ENCODE data around the gene FAM227A.

Gene FAM227A

DNA sequence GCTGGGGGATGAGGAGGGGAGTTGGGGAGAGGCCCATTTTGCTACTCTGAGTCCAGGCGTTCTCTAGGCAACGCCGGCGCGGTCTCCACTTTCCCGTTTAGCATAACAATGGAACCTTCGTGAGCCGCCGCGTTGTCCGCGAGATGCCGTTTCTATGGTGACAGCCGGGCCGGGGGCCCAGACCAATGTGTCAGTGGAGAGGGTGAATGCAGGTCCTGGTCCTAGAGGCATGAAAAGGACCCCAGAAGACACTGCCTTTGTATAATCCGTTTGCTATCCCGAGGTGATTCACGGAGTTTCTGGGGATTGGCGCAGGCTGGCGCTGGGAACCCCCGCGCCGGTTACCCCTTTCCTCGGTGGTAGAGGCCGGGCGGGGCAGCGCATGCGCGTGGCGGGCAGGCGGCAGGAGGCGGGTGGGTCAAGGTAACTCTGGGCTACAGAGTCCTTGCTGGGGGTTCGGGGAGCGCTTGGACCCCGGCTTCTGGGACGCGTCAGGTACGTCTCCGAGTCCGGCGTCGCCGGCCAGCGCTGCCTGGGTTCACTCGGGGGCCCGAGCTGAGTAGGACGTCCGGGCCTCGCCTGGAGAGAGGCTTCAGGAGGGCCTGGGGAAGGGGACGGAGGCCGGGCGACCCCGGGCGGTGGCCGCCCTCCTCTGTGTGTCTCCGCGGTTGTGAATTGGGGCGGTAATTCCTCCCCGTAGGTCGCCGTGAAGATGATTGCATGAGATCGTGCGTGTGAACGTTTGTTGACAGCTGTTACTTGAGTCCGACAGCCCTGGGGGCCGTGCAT is at the start of gene FAM227A, which contains the start of gene CBY1:
TSS of gene FAM227A (minus strand) at position 137 of the 789 bp plus-strand sequence. CDS start 6,224 bp downstream, outside the sequence.
TSS of gene CBY1 (plus strand) at position 383 of the 789 bp plus-strand sequence. CDS start 11,417 bp downstream, outside the sequence.
- DNase-seq (ENCODE audit: low read depth): peak; percentile 79

GRCh38 chr22:38705235-38706100 is 49.3 kb upstream of the FAM227A start, which contains the start of gene GTPBP1:
TSS of gene GTPBP1 (plus strand) at chr22:38705944. CDS start at chr22:38705956, 12 bp downstream.
- DNase-seq (ENCODE audit: low read depth): peak; percentile 94

DNA sequence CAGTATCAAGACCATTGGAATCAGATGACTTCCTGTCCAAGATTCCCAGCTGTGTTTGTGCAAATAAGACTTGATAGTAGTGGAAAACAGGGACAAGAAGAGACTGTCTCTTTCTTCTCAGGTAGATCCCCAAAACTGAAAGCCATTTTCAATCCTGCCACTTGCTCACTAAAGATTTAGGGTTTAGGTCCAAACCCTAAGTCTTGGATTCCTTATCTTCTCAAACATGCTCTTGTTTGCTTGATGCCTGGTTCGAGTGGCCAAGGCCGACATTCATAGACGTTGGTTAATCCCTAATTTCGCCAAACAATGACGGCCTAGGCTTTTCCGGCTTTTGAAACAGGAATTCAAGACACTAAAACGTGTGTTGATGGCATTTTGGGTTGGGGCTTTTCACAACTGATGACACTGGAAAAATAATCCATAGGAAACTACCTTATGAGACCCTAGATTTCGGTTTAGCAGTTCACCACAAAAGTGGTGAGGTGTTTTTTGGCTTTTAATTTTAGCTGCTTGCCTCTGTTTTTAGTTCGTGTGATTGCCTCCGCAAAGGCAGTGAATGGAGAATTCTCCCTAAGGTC is 48.6 kb upstream of the FAM227A start:
- no peak for DNase-seq (ENCODE audit: low read depth)

DNA sequence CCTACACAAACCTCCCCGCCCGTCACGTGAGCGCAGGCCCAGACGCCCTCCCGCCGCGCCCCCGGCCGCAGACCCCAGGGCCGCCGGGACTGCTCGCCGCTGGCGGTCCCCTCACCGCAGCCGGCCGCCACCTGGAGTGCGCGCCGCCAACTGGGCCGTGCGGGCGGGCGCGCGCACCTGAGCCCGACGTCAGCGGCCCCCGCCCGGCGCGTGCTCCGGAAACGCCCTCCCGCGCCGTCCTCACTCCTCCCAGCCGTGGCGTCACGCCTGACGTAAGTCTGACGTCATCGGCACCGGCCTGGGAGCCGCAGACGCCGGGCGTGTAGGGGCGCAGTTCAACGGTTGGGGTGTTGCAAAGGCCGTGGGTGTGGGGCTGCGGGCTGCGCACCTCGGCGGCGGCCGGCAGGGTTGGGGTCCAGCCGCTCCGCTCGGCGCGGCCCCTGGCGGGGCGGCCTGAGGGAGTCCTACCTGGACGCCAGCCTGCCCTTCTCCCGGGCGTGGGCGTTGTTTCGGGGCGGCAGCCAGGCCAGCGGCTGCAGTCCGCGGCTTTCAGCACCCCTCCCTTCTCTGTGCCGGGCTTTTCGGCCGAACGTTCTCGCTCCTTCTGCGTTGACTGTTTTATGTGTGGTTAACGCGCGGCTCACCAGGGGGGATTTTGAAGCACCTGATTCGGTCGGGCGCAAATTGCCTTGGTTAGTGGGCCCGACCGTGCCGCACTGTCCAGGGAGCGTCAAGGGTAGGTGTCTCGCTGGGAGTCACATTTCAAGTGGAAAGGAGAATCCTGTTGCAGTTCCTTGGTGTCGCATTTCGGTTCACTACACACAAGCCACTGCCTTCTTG is 44.8 kb upstream of the FAM227A start, which contains the start of gene JOSD1:
TSS of gene JOSD1 (minus strand) at position 155 of the 840 bp plus-strand sequence. CDS start 956 bp downstream, outside the sequence.
- peak; percentile 97 for DNase-seq (ENCODE audit: low read depth)

DNA sequence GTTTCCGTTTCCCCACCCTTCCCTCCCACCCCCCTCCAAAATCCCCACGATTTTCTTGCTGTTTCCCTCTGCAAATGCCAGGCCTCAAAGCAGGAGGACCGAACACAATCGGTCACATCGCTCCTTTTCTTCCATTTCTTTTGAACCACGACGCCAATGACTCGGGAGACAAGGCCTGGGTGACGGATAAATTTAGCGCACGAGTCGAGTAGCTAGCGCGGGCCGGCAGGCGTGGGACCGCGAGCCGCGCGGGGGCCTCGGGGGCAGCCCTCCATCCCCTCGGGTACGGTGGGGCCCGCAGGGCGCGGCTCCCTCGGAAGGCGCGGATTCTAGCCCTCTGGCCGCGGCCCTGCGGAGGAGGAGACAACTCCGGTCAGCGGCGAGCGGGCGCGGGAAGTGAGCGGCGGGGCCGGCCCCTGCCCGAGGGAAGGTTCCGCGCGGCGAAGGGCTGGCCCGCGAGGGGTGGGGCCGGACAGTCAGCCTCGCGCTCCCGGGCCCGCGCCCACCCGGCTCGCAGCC is 44.1 kb upstream of the FAM227A start:
- no peak for DNase-seq (ENCODE audit: low read depth)

GRCh38 chr22:38699784-38700183 is 43.6 kb upstream of the FAM227A start:
- no peak for DNase-seq (ENCODE audit: low read depth)

- no peak for DNase-seq (ENCODE audit: low read depth)
Measured at GRCh38 chr22:38699143-38699542, 43.0 kb upstream of the FAM227A start.

DNA sequence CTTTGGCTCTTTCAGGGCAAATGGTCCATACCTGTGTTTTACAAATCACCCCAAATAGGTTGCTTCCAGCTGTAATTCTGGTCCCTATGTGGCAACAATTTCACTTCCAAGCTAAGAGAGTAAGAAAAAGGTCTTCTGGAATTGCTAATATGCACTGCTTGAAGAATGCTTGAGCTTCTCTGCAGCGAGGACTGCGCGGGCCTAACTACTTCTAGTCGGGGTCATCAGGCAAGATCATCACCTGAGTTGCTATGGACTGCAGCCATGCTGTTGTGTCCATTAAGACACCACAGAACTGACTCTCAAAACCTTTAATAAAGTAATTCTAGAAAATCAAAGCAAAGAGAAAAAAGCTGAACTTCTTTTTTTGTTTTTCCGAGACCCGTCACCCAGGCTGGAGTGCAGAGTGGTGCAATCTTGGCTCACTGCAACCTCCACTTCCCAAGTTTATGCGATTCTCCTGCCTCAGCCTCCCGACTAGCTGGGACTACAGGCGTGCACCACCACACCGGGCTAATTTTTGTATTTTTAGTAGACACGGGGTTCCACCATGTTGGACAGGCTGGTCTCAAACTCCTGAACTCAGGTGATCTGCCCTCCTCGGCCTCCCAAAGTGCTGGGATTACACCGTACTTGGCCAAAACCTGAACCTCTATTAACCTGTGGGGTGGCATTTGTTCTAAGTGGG is 42.4 kb upstream of the FAM227A start:
- DNase-seq (ENCODE audit: low read depth): no peak

GRCh38 chr22:38697425-38698089 is 41.4 kb upstream of the FAM227A start:
- no peak for DNase-seq (ENCODE audit: low read depth)

DNA sequence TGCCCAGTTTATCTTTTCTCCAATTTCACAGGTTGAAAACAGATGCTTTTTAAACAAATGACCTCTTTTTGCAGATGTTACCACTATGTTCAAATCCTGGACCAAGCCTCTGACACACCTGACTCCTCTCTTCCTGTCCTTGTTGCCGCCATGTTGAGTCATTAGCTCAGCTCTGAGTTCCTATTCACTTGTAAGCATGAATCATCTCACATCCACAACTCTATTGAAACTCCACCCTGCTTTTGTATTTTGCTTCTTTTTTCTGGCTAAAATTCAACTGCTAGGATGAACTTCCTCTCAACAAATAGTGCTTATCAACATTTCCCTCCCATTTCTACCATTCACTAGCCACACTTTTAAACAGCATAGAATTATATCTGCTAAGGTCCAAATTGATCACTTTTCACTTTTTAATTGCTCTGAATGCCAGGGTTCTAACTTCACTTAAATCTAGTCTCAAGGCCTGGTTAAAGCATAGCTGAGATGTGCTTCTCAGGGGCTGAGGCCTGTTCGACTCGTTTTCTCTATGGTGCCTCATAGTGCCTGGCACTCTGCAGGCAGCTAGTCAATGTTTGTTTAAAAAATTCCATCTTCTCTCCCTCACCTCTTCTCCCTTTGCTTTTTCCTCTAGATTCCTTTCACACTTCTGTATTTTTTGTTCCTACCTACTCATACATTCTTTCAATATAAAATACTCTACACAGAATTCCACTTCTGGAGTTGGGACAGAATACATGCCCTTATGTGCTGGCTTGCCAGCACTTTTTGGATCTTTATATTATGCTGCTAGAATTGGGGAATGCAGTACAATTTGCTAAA is 40.6 kb upstream of the FAM227A start:
- DNase-seq (ENCODE audit: low read depth): peak; percentile 23

DNA sequence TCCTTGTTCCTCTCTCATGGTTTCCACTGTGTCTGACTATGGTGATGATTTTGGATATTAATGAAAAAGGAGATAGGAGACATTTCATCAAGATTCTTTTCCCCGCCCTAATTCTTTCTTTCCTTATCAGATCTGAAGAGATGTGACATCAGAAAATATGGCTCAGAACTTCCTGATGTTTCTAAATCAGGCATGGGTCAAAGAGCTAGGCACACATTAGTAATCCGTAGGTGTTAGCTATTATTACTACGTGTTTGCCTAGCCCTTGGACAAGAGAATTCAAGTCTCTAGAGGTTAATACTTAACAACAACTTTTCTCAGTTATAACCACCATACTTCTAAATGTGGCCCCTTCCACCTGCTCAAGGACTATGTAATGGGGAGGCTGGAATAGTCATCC is 38.7 kb upstream of the FAM227A start:
- DNase-seq (ENCODE audit: low read depth): no peak

GRCh38 chr22:38694049-38694448 is 37.9 kb upstream of the FAM227A start:
- DNase-seq (ENCODE audit: low read depth): no peak

- DNase-seq (ENCODE audit: low read depth): no peak
Measured at GRCh38 chr22:38689651-38690050, 33.5 kb upstream of the FAM227A start.

DNA sequence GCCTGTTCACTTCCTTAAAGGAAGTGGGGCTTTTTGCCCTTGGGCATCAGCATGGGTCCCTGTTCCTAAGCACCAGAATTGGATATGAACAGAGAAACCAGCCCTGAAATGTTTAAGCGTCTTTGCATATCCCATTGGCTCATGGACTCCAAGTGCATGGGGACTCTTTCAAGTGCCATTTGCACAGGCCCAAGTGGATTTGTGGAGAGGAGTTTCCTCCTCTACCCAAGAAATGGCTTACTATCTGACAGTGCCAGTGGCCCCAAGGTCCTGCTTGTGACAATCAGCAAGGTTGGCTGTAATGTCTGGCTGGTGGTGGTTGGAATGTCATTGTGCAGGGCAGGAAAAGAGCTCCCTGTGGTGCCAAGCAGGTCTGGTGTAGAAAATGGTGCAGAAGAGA is 29.6 kb upstream of the FAM227A start:
- no peak for DNase-seq (ENCODE audit: low read depth)

DNA sequence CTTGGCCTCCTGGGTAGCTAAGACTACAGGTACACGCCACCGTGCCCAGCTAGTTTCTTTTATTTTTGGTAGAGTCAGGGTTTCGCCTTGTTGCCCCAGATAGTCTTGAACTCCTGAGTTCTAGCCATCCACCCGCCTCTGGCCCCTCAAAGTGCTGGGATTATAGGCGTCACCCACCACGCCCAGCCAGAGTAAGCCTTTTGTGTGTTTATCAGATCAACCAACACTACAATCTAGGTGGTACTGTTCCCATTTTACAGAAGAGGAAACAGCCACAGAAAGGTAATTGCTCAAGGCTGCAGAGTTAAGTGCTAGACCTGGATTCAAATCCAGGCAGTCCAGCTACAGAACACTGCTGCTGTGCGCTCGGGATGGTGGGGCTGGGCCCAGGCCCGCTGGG is 28.7 kb upstream of the FAM227A start:
- DNase-seq (ENCODE audit: low read depth): no peak

DNA sequence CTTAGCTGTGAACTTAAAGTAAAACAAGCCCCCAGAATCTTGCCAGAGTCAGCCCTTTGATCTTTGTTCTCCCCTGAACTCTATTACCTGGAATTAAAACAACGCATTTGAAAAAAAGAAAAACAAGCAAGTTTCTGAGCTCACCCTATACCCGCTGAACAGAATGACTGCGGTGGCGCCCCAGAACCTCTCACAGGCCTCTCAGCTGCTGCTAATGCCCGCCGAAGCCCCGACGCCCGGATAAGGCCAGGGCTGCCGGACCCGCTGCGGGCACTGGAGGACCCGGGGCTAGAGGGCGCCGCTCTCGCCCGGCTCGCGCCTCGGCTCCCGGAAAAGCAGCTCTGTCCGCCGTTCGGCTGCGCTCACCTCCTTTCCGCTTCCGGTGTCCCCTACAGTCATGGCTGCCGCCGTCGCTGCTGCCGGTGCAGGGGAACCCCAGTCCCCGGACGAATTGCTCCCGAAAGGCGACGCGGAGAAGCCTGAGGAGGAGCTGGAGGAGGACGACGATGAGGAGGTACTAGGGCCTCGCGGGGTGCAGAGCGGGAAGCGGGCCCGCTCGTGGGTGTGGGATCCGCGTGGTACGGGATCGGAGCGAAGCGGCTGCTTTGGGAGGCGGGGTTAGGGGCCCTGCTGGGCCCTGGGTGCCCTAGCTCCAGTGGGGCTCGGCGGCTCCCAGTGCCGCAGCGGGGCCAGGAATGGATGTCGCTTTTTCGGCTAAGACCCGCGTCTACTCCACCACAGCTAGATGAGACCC is 25.6 kb upstream of the FAM227A start, which contains the start of gene TOMM22:
TSS of gene TOMM22 (plus strand) at position 376 of the 754 bp plus-strand sequence. CDS start at position 398, 22 bp downstream.
- DNase-seq (ENCODE audit: low read depth): peak; percentile 72

GRCh38 chr22:38675833-38676232 is 19.6 kb upstream of the FAM227A start:
- no peak for DNase-seq (ENCODE audit: low read depth)

DNA sequence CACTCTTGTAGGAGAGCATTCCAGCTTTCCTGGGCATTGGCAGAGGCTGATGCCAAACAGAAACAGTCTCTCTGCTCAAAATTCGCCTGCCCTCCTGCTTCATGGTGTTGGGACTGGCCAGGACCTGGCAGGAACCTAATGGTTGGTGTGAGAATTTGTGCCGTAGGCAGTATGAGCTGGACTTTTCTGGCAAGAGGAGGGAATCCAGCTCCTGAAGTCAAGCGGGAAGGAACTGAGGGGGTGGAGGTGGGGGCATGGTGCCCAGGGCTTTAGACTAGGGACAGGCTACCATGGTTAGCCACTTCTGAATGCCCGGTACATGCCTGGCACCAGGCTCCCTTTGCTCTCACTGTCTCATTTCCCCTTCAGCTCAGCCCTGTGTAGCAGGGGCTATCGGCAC is 18.7 kb upstream of the FAM227A start:
- DNase-seq (ENCODE audit: low read depth): no peak

Data from stimulated activated CD8-positive, alpha-beta memory T cell treated with anti-CD3 and anti-CD28 coated beads, Interleukin-12 subunit alpha, Interleukin-12 subunit beta, amount 100 ng/mL, for 1 hour (primary cell).